HepG2 (cell line): ENCODE measurements around the gene TPCN2. TPM values are rescaled to one million over a fixed set of nuclear protein-coding genes. Genes with fewer than 3 reads are reported as not detected.

Source experiments
- ATF7 ChIP-seq, 2 experiments: fragments of 450-650 bp in 1 of 2; sonication (generic) in 1 of 2; formaldehyde crosslinking in 1 of 2; IDR thresholded peaks; 2 replicates each; pipeline versions ENCODE4 v1.4.0 to v1.6.1; 2016 to 2020; ENCODE audit warnings: antibody characterized with exemption in 1 of 2, mild to moderate bottlenecking in 1 of 2, missing genetic modification reagents in 1 of 2
- CREM ChIP-seq, 2 experiments: sonication (generic) in 1 of 2; formaldehyde crosslinking in 1 of 2; IDR thresholded peaks; 2 replicates each; pipeline versions ENCODE4 v1.4.0 to v1.6.1; 2016 to 2020; ENCODE audit warnings: antibody characterized with exemption in 1 of 2, mild to moderate bottlenecking in 1 of 2, missing genetic modification reagents in 1 of 2
- KAT8 ChIP-seq: IDR thresholded peaks from 2 replicates; pipeline ENCODE4 v1.6.1; 2016; ENCODE audit warnings: missing genetic modification reagents, missing compliant biosample characterization
- MED13 ChIP-seq: sonication (generic); formaldehyde crosslinking; IDR thresholded peaks from 2 replicates; pipeline ENCODE4 v1.5.0; 2020; ENCODE audit warnings: missing genetic modification reagents
- RFXANK ChIP-seq: IDR thresholded peaks from 2 replicates; pipeline ENCODE4 v1.6.1; 2016
- SMAD9 ChIP-seq: sonication (generic); formaldehyde crosslinking; IDR thresholded peaks from 2 replicates; pipeline ENCODE4 v1.5.1; 2020; ENCODE audit warnings: mild to moderate bottlenecking, missing genetic modification reagents
- TEAD2 ChIP-seq: sonication (generic); formaldehyde crosslinking; IDR thresholded peaks from 2 replicates; pipeline ENCODE4 v1.9.0; 2021; ENCODE audit warnings: missing genetic modification reagents
- ZBTB38 ChIP-seq: sonication (generic); formaldehyde crosslinking; IDR thresholded peaks from 2 replicates; pipeline ENCODE4 v1.5.1; 2020; ENCODE audit warnings: mild to moderate bottlenecking, missing genetic modification reagents
- ZEB1 ChIP-seq: IDR thresholded peaks from 2 replicates; pipeline ENCODE4 v1.6.1; 2012; ENCODE audit warnings: mild to moderate bottlenecking, low read depth, inconsistent platforms; ENCODE audit not compliant: insufficient replicate concordance
- ZFP41 ChIP-seq: sonication (generic); formaldehyde crosslinking; IDR thresholded peaks from 2 replicates; pipeline ENCODE4 v1.4.0; 2020; ENCODE audit warnings: mild to moderate bottlenecking, missing genetic modification reagents, borderline replicate concordance
- ZMYM3 ChIP-seq: sonication (generic); formaldehyde crosslinking; IDR thresholded peaks from 2 replicates; pipeline ENCODE4 v1.5.1; 2020; ENCODE audit warnings: mild to moderate bottlenecking, missing genetic modification reagents
- ZNF446 ChIP-seq: sonication (generic); formaldehyde crosslinking; IDR thresholded peaks from 2 replicates; pipeline ENCODE4 v1.5.0; 2020; ENCODE audit warnings: mild to moderate bottlenecking, missing genetic modification reagents
- ZNF556 ChIP-seq: sonication (generic); formaldehyde crosslinking; IDR thresholded peaks from 2 replicates; pipeline ENCODE4 v1.4.0; 2020; ENCODE audit warnings: mild to moderate bottlenecking, missing genetic modification reagents, borderline replicate concordance
- ZNF557 ChIP-seq: sonication (generic); formaldehyde crosslinking; IDR thresholded peaks from 2 replicates; pipeline ENCODE4 v1.4.0; 2020; ENCODE audit warnings: missing genetic modification reagents
- ZNF720 ChIP-seq: sonication (generic); formaldehyde crosslinking; IDR thresholded peaks from 2 replicates; pipeline ENCODE4 v1.4.0; 2020; ENCODE audit warnings: missing genetic modification reagents
- polyA plus RNA-seq, 8 experiments: library from polyadenylated mRNA; depleted of rRNA in 3 of 8; stranded (reverse) in 7 of 8; unstranded in 1 of 8; fragments of >200 nt; fragmentation: Illumina TruSeq in 4 of 8; extraction: Trizol in 4 of 8; gene quantifications; 2 replicates each; pipeline versions ENCODE4 v1.2.1 to v1.2.3, GENCODE V29; 2011 to 2016; ENCODE audit warnings: low read depth in 4 of 8, missing spikeins in 1 of 8, mixed read lengths in 1 of 8; ENCODE audit not compliant: insufficient read depth in 1 of 8
- total RNA-seq, 5 experiments: library from RNA; depleted of rRNA; stranded (reverse); fragments of >200 nt; fragmentation: Illumina TruSeq; extraction: Trizol; gene quantifications; 2 replicates each; pipeline ENCODE4 v1.2.3, GENCODE V29; 2016; ENCODE audit warnings: low read depth in 1 of 5
- TF ChIP-seq, protein P1 (sequence below): IDR thresholded peaks from 2 replicates; pipeline ENCODE4 v1.4.0; 2020; ENCODE audit warnings: mild to moderate bottlenecking, missing genetic modification reagents
- TF ChIP-seq, protein P2 (sequence below): conservative IDR thresholded peaks from 2 replicates; pipeline ENCODE4 v1.6.1; 2018; ENCODE audit warnings: missing genetic modification reagents
- TF ChIP-seq, protein P3 (sequence below): sonication (generic); formaldehyde crosslinking; IDR thresholded peaks from 2 replicates; pipeline ENCODE4 v1.5.0; 2020; ENCODE audit warnings: mild to moderate bottlenecking, low read depth, missing genetic modification reagents, borderline replicate concordance
- TF ChIP-seq, protein P4 (sequence below): sonication (generic); formaldehyde crosslinking; IDR thresholded peaks from 2 replicates; pipeline ENCODE4 v1.5.0; 2020; ENCODE audit warnings: mild to moderate bottlenecking, missing genetic modification reagents, borderline replicate concordance

Gene TPCN2
- total and polyA plus RNA-seq, 2 of the 13 experiments (the other 11 are each of a cell fraction or from before 2014, with no cell fraction given), result 5.6 to 5.9 TPM

DNA sequence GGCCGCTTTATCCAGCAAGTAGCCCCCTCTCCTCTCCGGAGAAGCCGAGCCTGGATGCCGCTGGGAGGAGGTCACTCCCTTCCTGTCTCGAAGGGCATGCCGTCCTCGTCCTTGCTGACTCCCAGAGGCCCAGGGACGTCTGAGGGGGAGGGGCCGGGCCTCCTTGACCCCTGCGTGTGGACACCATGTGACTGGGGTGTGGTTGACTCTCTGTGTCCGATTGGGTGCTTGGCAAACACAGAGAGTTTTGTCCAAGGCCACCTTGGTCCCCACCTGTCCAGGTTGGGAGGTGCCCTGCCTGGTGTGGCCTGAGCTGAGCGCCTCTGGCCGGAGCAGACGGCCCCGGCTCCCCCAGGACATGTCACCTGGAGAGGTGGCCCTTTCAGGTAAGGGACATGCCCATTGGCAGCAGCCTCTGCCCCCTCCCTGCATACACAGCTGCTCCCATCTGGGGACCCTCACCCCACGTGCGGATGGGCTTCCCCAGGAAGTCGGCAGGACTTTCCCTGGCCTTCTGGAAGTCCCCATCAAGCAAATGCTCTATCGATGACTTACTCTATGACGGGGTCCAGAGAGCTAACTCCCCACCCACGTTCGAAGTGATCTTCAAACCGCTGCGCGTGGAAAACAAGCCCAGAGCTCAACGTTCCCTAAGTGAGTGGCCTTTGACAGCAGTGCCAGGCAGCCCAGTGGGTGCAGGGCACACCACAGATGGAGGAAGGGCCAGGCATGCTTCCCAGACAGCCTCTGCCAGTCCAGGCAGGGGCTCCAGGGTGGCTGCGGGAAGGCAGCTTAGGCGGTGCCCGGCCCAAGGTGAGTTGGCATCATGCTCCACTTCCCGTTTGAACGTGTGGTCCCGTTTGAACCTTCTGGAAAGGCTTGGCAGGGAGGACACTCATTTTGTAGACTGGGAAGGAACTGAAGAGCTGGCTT lies 106.8 kb downstream of the TPCN2 start, which contains the start of gene SMIM38 (continued):
- TF ChIP-seq, protein P1, sequence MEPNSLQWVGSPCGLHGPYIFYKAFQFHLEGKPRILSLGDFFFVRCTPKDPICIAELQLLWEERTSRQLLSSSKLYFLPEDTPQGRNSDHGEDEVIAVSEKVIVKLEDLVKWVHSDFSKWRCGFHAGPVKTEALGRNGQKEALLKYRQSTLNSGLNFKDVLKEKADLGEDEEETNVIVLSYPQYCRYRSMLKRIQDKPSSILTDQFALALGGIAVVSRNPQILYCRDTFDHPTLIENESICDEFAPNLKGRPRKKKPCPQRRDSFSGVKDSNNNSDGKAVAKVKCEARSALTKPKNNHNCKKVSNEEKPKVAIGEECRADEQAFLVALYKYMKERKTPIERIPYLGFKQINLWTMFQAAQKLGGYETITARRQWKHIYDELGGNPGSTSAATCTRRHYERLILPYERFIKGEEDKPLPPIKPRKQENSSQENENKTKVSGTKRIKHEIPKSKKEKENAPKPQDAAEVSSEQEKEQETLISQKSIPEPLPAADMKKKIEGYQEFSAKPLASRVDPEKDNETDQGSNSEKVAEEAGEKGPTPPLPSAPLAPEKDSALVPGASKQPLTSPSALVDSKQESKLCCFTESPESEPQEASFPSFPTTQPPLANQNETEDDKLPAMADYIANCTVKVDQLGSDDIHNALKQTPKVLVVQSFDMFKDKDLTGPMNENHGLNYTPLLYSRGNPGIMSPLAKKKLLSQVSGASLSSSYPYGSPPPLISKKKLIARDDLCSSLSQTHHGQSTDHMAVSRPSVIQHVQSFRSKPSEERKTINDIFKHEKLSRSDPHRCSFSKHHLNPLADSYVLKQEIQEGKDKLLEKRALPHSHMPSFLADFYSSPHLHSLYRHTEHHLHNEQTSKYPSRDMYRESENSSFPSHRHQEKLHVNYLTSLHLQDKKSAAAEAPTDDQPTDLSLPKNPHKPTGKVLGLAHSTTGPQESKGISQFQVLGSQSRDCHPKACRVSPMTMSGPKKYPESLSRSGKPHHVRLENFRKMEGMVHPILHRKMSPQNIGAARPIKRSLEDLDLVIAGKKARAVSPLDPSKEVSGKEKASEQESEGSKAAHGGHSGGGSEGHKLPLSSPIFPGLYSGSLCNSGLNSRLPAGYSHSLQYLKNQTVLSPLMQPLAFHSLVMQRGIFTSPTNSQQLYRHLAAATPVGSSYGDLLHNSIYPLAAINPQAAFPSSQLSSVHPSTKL (CRISPR knock-in tag), result no peak
- no peak for TF ChIP-seq ZEB1
- TF ChIP-seq ZNF446, result no peak
- TF ChIP-seq ZNF556 (CRISPR knock-in tag), result 0 out of 2 replicates have a peak, but pooled peaks have one; percentile 19
- TF ChIP-seq ATF7 (IDR thresholded peaks at IDR 0.05), result no peak
- TF ChIP-seq ATF7 (CRISPR knock-in tag; IDR thresholded peaks at IDR 0.05), result no peak
- TF ChIP-seq, protein P2, sequence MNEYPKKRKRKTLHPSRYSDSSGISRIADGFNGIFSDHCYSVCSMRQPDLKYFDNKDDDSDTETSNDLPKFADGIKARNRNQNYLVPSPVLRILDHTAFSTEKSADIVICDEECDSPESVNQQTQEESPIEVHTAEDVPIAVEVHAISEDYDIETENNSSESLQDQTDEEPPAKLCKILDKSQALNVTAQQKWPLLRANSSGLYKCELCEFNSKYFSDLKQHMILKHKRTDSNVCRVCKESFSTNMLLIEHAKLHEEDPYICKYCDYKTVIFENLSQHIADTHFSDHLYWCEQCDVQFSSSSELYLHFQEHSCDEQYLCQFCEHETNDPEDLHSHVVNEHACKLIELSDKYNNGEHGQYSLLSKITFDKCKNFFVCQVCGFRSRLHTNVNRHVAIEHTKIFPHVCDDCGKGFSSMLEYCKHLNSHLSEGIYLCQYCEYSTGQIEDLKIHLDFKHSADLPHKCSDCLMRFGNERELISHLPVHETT (CRISPR knock-in tag), result no peak
- no peak for TF ChIP-seq ZMYM3
- no peak for TF ChIP-seq ZNF720 (CRISPR knock-in tag)
- TF ChIP-seq TEAD2 (CRISPR knock-in tag), result no peak
- TF ChIP-seq KAT8 (CRISPR knock-in tag), result no peak
- peak; percentile 58; the same call in 1 of the 2 replicates for TF ChIP-seq ZBTB38 (CRISPR knock-in tag)
- TF ChIP-seq CREM (IDR thresholded peaks at IDR 0.05), result no peak
- no peak for TF ChIP-seq CREM (CRISPR knock-in tag; IDR thresholded peaks at IDR 0.05)
- TF ChIP-seq MED13 (CRISPR knock-in tag), result no peak
- TF ChIP-seq RFXANK (CRISPR knock-in tag), result no peak
- no peak for TF ChIP-seq ZNF557 (CRISPR knock-in tag)
- 0 out of 2 replicates have a peak, but pooled peaks have one; percentile 66 for TF ChIP-seq SMAD9
- TF ChIP-seq ZFP41 (CRISPR knock-in tag), result no peak
- TF ChIP-seq, protein P3, sequence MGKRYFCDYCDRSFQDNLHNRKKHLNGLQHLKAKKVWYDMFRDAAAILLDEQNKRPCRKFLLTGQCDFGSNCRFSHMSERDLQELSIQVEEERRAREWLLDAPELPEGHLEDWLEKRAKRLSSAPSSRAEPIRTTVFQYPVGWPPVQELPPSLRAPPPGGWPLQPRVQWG (CRISPR knock-in tag), result no peak
- TF ChIP-seq, protein P4, sequence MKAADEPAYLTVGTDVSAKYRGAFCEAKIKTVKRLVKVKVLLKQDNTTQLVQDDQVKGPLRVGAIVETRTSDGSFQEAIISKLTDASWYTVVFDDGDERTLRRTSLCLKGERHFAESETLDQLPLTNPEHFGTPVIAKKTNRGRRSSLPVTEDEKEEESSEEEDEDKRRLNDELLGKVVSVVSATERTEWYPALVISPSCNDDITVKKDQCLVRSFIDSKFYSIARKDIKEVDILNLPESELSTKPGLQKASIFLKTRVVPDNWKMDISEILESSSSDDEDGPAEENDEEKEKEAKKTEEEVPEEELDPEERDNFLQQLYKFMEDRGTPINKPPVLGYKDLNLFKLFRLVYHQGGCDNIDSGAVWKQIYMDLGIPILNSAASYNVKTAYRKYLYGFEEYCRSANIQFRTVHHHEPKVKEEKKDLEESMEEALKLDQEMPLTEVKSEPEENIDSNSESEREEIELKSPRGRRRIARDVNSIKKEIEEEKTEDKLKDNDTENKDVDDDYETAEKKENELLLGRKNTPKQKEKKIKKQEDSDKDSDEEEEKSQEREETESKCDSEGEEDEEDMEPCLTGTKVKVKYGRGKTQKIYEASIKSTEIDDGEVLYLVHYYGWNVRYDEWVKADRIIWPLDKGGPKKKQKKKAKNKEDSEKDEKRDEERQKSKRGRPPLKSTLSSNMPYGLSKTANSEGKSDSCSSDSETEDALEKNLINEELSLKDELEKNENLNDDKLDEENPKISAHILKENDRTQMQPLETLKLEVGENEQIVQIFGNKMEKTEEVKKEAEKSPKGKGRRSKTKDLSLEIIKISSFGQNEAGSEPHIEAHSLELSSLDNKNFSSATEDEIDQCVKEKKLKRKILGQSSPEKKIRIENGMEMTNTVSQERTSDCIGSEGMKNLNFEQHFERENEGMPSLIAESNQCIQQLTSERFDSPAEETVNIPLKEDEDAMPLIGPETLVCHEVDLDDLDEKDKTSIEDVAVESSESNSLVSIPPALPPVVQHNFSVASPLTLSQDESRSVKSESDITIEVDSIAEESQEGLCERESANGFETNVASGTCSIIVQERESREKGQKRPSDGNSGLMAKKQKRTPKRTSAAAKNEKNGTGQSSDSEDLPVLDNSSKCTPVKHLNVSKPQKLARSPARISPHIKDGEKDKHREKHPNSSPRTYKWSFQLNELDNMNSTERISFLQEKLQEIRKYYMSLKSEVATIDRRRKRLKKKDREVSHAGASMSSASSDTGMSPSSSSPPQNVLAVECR (CRISPR knock-in tag), result 0 out of 2 replicates have a peak, but pooled peaks have one; percentile 9
